ENCODE data around the gene PRKAG2.

Gene PRKAG2

DNA sequence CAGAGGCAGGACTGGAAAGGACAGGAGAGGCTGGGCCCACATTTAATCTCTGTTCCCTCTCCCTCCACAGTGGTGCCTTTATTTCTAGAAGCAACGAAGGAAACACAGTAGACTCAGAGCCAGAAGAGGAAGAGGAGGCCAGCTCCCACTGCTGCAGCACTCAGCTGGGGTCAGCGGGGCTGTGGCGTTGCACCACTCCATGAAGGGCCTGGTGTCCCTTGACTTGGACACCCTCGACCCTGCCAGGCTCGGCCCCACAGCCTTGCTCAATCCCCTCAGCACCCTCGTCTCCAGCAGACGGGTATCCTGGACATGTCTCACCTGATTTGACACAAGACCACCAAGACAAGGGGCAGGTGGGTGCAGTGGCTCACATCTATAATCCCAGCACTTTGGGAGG lies 38.8 kb downstream of the PRKAG2 start:
- H3K27me3 ChIP-seq, result no peaks in the 10 kb centered on the region
- no peak for DNase-seq
- no peaks in the 10 kb centered on the region for H3K9me3 ChIP-seq
- no peaks in the 10 kb centered on the region for H3K4me1 ChIP-seq
- no peaks in the 10 kb centered on the region for H3K36me3 ChIP-seq
- no peak overlapping the region for H3K4me3 ChIP-seq (ENCODE audit: low read depth, low read length)
- TF ChIP-seq, protein P1, sequence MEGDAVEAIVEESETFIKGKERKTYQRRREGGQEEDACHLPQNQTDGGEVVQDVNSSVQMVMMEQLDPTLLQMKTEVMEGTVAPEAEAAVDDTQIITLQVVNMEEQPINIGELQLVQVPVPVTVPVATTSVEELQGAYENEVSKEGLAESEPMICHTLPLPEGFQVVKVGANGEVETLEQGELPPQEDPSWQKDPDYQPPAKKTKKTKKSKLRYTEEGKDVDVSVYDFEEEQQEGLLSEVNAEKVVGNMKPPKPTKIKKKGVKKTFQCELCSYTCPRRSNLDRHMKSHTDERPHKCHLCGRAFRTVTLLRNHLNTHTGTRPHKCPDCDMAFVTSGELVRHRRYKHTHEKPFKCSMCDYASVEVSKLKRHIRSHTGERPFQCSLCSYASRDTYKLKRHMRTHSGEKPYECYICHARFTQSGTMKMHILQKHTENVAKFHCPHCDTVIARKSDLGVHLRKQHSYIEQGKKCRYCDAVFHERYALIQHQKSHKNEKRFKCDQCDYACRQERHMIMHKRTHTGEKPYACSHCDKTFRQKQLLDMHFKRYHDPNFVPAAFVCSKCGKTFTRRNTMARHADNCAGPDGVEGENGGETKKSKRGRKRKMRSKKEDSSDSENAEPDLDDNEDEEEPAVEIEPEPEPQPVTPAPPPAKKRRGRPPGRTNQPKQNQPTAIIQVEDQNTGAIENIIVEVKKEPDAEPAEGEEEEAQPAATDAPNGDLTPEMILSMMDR (IDR thresholded peaks at IDR 0.05; ENCODE audit: low read depth, low read length), result no peak

DNA sequence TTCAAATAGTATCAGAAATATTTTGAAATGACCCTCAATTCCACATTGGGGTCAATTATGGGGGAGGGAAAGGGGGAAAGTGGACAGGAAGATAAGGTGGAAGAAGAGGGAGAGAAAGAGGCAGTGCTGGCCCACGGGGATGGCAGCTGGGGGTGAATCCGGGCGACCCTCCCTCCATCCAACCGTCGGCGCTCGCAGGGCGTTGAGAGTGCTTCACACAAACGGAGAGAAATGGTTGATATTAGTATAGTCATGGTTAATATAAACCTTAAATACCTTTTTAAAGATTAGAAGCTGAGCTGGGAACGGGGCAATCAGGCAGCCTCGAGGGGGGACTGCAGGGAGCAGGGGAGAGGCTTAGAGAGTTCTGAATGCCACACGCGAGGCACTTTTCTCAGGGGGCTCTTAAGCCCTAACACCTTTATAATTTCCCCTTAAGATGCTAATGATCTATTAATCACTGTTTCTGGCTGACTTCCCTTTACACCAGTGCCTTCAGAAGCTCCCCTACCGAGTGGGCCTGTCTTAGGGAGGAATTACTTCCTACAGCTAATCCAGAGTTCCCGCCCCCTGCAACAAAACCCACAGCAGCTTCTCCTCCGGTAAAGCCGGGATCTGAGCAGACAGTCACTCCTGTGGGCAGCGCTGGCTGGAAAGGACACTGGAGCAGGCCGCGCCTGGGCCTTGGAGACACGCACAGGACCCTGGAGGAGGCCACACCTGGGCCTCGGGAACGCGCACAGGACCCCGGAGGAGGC lies 39.5 kb downstream of the PRKAG2 start:
- no peaks in the 10 kb centered on the region for H3K36me3 ChIP-seq
- TF ChIP-seq, protein P1 (IDR thresholded peaks at IDR 0.05; ENCODE audit: low read depth, low read length), result no peak
- H3K4me3 ChIP-seq (ENCODE audit: low read depth, low read length), result no peak overlapping the region
- no peaks in the 10 kb centered on the region for H3K27me3 ChIP-seq
- no peaks in the 10 kb centered on the region for H3K4me1 ChIP-seq
- H3K9me3 ChIP-seq, result no peaks in the 10 kb centered on the region
- DNase-seq, result no peak

DNA sequence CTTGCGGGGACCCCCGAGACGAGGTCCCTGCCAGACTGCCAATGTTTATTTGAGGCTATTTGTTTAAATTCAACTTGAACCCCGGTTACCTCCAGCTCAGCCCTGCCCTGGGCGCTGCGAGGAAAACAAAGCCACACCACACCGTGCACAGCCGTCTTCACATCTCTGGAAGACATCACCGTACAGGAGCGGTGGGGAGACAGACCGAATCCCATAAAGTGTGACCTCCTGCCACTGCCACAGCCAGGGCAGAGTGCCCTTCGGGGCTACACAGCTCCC lies 40.0 kb downstream of the PRKAG2 start:
- H3K9me3 ChIP-seq, result no peaks in the 10 kb centered on the region
- H3K4me1 ChIP-seq, result no peaks in the 10 kb centered on the region
- no peak overlapping the region for H3K4me3 ChIP-seq (ENCODE audit: low read depth, low read length)
- DNase-seq, result no peak
- H3K27me3 ChIP-seq, result no peaks in the 10 kb centered on the region
- no peaks in the 10 kb centered on the region for H3K36me3 ChIP-seq
- TF ChIP-seq, protein P1 (IDR thresholded peaks at IDR 0.05; ENCODE audit: low read depth, low read length), result no peak

DNA sequence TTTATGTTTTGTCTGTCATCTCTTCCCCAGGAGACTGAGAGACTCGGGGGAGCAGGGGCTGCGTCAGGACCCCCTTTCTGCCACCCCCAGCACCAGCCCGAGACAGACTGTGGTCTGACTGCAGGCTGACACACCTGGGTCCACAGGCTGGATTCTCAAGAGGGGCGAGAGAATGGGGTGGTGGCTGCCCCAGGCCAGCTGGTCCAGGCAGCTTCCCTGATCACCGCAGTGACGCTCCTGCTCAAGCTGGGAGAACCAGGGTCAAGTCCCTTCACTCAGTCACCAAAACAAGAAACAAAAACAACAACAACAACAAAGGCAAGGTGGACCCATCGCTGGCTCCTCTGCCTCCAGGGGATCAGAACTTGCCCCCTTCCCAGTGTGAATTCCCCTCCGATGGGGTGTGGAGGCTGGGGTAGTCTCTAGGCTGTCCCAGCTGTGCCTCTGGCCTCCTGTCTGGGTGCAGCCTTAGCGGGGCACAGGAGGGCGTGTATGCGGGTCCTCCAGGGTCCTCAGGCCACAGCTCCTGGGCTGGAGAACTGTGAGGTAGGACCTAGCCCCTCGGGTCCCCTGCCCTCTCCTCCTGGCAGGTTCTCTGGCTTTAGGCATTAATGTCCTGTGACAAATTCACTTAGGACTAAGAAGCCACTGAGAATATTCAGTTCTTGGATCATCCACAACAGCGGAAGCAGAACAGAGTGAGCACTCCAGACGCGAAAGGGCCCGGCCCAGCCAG lies 40.6 kb downstream of the PRKAG2 start:
- no peaks in the 10 kb centered on the region for H3K4me1 ChIP-seq

DNA sequence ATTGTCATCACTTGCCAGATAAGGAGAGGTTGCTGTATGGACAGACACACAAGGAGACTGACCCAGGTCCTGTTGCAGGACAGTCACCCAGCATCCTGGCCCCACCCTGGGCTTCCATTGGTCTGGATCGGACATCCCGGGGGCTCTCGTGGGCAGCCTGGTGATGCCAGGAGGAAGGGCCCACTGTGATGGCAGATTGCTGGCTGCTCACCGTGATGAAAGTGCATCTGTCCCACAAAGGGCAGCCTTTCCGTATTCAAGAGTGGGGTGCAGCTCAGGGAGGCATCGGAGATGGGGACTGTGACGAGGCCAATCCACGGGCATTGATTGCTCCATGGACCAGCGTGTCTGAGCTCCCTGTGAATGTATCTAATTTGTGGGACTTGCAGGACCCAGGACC lies 41.3 kb downstream of the PRKAG2 start:
- TF ChIP-seq, protein P1 (IDR thresholded peaks at IDR 0.05; ENCODE audit: low read depth, low read length), result no peak
- no peaks in the 10 kb centered on the region for H3K36me3 ChIP-seq
- H3K4me3 ChIP-seq (ENCODE audit: low read depth, low read length), result no peak overlapping the region
- no peaks in the 10 kb centered on the region for H3K4me1 ChIP-seq
- no peaks in the 10 kb centered on the region for H3K9me3 ChIP-seq
- DNase-seq, result no peak
- no peaks in the 10 kb centered on the region for H3K27me3 ChIP-seq

More for the DNA sequence above, 40.6 kb downstream of the PRKAG2 start:
- TF ChIP-seq, protein P1 (IDR thresholded peaks at IDR 0.05; ENCODE audit: low read depth, low read length), result no peak
- H3K27me3 ChIP-seq, result no peaks in the 10 kb centered on the region
- no peak for DNase-seq
- H3K4me3 ChIP-seq (ENCODE audit: low read depth, low read length), result no peak overlapping the region
- H3K9me3 ChIP-seq, result no peaks in the 10 kb centered on the region
- H3K36me3 ChIP-seq, result no peaks in the 10 kb centered on the region

Measured in BE2C (cell line).